HG03457 (cell line): Measurements from ENCODE around the gene DGKQ.

ENCODE experiments used
- ATAC-seq: cut with Tn5 transposase; IDR thresholded peaks from one replicate; pipeline ENCODE4 v1.9.1; 2021; ENCODE audit warnings: moderate number of reproducible peaks; ENCODE audit not compliant: unreplicated experiment

The DGKQ gene

DNA sequence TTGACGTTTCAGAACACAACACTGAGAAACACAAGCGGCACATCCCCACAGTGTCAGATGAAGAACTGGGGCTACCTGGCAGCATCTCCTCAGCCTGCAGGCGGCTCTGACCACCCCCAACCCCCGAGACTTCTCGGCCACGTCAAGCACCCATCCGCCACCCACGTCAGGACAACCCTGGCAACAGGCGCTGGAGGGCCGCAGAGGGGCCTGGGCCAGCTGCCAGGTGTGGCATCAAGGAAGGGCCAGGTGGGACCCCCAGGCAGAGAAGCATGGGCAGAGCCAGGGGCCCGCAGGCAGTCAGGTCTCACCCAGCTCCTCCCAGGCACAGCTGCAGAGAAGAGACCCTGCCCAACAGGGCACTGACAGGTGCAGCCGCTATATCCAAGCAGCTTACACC, 63.5 kb downstream of the DGKQ start:
- ATAC-seq = no peak

DNA sequence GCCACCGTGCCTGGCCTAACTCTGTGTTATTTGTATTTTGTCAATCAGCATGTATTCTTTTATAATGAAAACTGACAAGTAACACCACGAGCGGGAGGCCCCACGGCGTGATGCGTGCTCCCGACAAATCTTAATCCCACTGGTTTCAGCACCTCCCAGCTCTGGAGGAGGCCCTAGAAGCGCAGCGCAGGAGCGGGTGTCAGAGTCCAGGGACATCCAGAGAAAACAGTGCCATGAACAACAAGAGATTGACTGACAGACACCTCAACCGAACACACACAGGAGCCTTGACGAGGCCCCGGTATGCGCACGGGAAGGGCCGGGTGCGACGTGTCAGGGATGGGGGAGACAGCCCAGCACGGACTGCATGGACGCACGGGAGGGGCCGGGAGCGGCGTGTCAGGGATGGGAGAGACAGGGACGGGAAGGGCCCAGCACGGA, 64.2 kb downstream of the DGKQ start:
- ATAC-seq = no peak
